Stimulated activated CD8-positive, alpha-beta memory T cell treated with anti-CD3 and anti-CD28 coated beads, Interleukin-12 subunit alpha, Interleukin-12 subunit beta, amount 100 ng/mL, for 1 hour (primary cell): Measurements from ENCODE around the gene DMD.
"Not testable (repeated sequence)": the region's sequence is repeated elsewhere in the genome, so short reads cannot be mapped to it uniquely, and the experiment has no call there.

Experiments
- DNase-seq: peaks from one replicate; pipeline ENCODE4 v3.0.0-alpha.2; 2020; ENCODE audit warnings: low read depth

DMD gene

GRCh38 chrX:33149580-33149979, 61.8 kb downstream of the DMD start:
- no peak for DNase-seq

- DNase-seq, result no peak
Measured at GRCh38 chrX:33149085-33149484, 62.3 kb downstream of the DMD start.

- DNase-seq, result no peak
Measured at GRCh38 chrX:33142331-33142730, 69.0 kb downstream of the DMD start.

GRCh38 chrX:33138677-33139249, 72.6 kb downstream of the DMD start:
- DNase-seq, result no peak

GRCh38 chrX:33134164-33134563, 77.2 kb downstream of the DMD start:
- no peak for DNase-seq

GRCh38 chrX:33133320-33133719, 78.0 kb downstream of the DMD start:
- no peak for DNase-seq

- DNase-seq, result no peak
Measured at GRCh38 chrX:33132569-33132968, 78.8 kb downstream of the DMD start.

GRCh38 chrX:33129607-33130006, 81.7 kb downstream of the DMD start:
- DNase-seq, result no peak

- DNase-seq, result no peak
Measured at GRCh38 chrX:33128048-33128805, 83.1 kb downstream of the DMD start.

GRCh38 chrX:33126469-33126868, 84.9 kb downstream of the DMD start:
- no peak for DNase-seq

- no peak for DNase-seq
Measured at GRCh38 chrX:33109858-33110257, 101.5 kb downstream of the DMD start.

- no peak for DNase-seq
Measured at GRCh38 chrX:33106737-33107136, 104.6 kb downstream of the DMD start.

GRCh38 chrX:33095079-33095478, 116.3 kb downstream of the DMD start:
- DNase-seq, result no peak

GRCh38 chrX:33087411-33087810, 123.9 kb downstream of the DMD start:
- DNase-seq, result no peak

- no peak for DNase-seq
Measured at GRCh38 chrX:33086886-33087285, 124.5 kb downstream of the DMD start.

- no peak for DNase-seq
Measured at GRCh38 chrX:33082371-33082770, 129.0 kb downstream of the DMD start.

GRCh38 chrX:33078273-33078672, 133.1 kb downstream of the DMD start:
- no peak for DNase-seq

- DNase-seq, result not testable (repeated sequence)
Measured at GRCh38 chrX:33073660-33074059, 137.7 kb downstream of the DMD start.

- DNase-seq, result no peak
Measured at GRCh38 chrX:33065415-33065814, 145.9 kb downstream of the DMD start.

- DNase-seq, result no peak
Measured at GRCh38 chrX:33062041-33062440, 149.3 kb downstream of the DMD start.

- no peak for DNase-seq
Measured at GRCh38 chrX:33053001-33053400, 158.3 kb downstream of the DMD start.

GRCh38 chrX:33045882-33046281, 165.5 kb downstream of the DMD start:
- no peak for DNase-seq

- DNase-seq, result no peak
Measured at GRCh38 chrX:33045245-33045644, 166.1 kb downstream of the DMD start.

- DNase-seq, result no peak
Measured at GRCh38 chrX:33041141-33041540, 170.2 kb downstream of the DMD start.
